Liver (tissue), 9 donors: ENCODE results near the gene HOXA7. TPM values are rescaled to one million over a fixed set of nuclear protein-coding genes. Genes with fewer than 3 reads are reported as not detected.
A peak's percentile ranks its signal among the peaks of the same experiment; 100 is the strongest.

ENCODE experiments used
- DNase-seq: peaks from one replicate; pipeline ENCODE4 v3.0.0-alpha.2; 2017; ENCODE audit warnings: low spot score
- H3K27ac ChIP-seq, 2 donors: one replicate each; pipeline ENCODE4 v1.7.0; 2013; ENCODE audit warnings: inconsistent platforms in 2 of 2, low read length in 2 of 2, control low read depth in 1 of 2, low read depth in 1 of 2, mild to moderate bottlenecking in 1 of 2
- H3K27me3 ChIP-seq, 4 donors: one replicate each; pipeline versions ENCODE4 v1.6.1 to v1.7.0; 2013; ENCODE audit warnings: low read length in 3 of 4, inconsistent platforms in 1 of 4, mild to moderate bottlenecking in 1 of 4, moderate library complexity in 1 of 4; ENCODE audit not compliant: control insufficient read depth in 4 of 4, insufficient read depth in 4 of 4
- H3K36me3 ChIP-seq, 4 donors: one replicate each; pipeline versions ENCODE4 v1.6.1 to v1.7.0; 2013; ENCODE audit warnings: low read length in 3 of 4, mild to moderate bottlenecking in 3 of 4, low read depth in 1 of 4, moderate library complexity in 1 of 4; ENCODE audit not compliant: control insufficient read depth in 4 of 4, insufficient read depth in 3 of 4
- H3K4me1 ChIP-seq, 4 donors: one replicate each; pipeline versions ENCODE4 v1.6.1 to v1.7.0; 2013; ENCODE audit warnings: low read length in 3 of 4, mild to moderate bottlenecking in 3 of 4, moderate library complexity in 1 of 4; ENCODE audit not compliant: control insufficient read depth in 4 of 4, insufficient read depth in 4 of 4
- H3K4me3 ChIP-seq, 3 donors: one replicate each; pipeline versions ENCODE4 v1.6.1 to v1.7.0; 2013; ENCODE audit warnings: low read length in 3 of 3, control low read depth in 1 of 3, low read depth in 1 of 3, mild to moderate bottlenecking in 1 of 3
- H3K9ac ChIP-seq, 2 donors: one replicate each; pipeline ENCODE4 v1.7.0; 2013; ENCODE audit warnings: low read length in 2 of 2, mild to moderate bottlenecking in 2 of 2, moderate library complexity in 2 of 2, control low read depth in 1 of 2, low read depth in 1 of 2
- H3K9me3 ChIP-seq, 4 donors: one replicate each; pipeline versions ENCODE4 v1.6.1 to v1.7.0; 2013; ENCODE audit warnings: low read length in 3 of 4; ENCODE audit not compliant: control insufficient read depth in 4 of 4
- EGR1 ChIP-seq, 2 donors: IDR thresholded peaks; 2 replicates each; pipeline ENCODE4 v1.6.1; 2016 to 2018; ENCODE audit warnings: antibody characterized with exemption in 2 of 2, low read depth in 2 of 2
- FOXA1 ChIP-seq: IDR thresholded peaks from 2 replicates; pipeline ENCODE4 v1.6.1; 2016; ENCODE audit warnings: antibody characterized with exemption
- FOXA2 ChIP-seq: IDR thresholded peaks from 2 replicates; pipeline ENCODE4 v1.6.1; 2016; ENCODE audit warnings: antibody characterized with exemption
- GABPA ChIP-seq, 2 donors: IDR thresholded peaks in 1 of 2; conservative IDR thresholded peaks in 1 of 2; 2 replicates each; pipeline ENCODE4 v1.6.1; 2016; ENCODE audit warnings: antibody characterized with exemption in 2 of 2, mild to moderate bottlenecking in 1 of 2, moderate library complexity in 1 of 2
- HNF4A ChIP-seq, 2 donors: conservative IDR thresholded peaks; 2 replicates each; pipeline ENCODE4 v1.6.1; 2016; ENCODE audit warnings: antibody characterized with exemption in 2 of 2, mild to moderate bottlenecking in 2 of 2
- HNF4G ChIP-seq: IDR thresholded peaks from 2 replicates; pipeline ENCODE4 v1.6.1; 2016; ENCODE audit warnings: antibody characterized with exemption
- JUND ChIP-seq, 2 donors: IDR thresholded peaks; 2 replicates each; pipeline ENCODE4 v1.6.1; 2016; ENCODE audit warnings: antibody characterized with exemption in 2 of 2
- NR2F2 ChIP-seq: IDR thresholded peaks from 2 replicates; pipeline ENCODE4 v1.6.1; 2016; ENCODE audit warnings: antibody characterized with exemption
- RAD21 ChIP-seq, 2 donors: IDR thresholded peaks; 2 replicates each; pipeline ENCODE4 v1.6.1; 2016; ENCODE audit warnings: antibody characterized with exemption in 2 of 2, mild to moderate bottlenecking in 2 of 2
- RXRA ChIP-seq, 2 donors: IDR thresholded peaks; 2 replicates each; pipeline ENCODE4 v1.6.1; 2017 to 2018; ENCODE audit warnings: antibody characterized with exemption in 2 of 2, mild to moderate bottlenecking in 1 of 2
- SP1 ChIP-seq: IDR thresholded peaks from 2 replicates; pipeline ENCODE4 v1.6.1; 2018; ENCODE audit warnings: antibody characterized with exemption, mild to moderate bottlenecking
- TAF1 ChIP-seq: conservative IDR thresholded peaks from 2 replicates; pipeline ENCODE4 v1.6.1; 2016; ENCODE audit warnings: antibody characterized with exemption, mild to moderate bottlenecking
- YY1 ChIP-seq: IDR thresholded peaks from 2 replicates; pipeline ENCODE4 v1.6.1; 2016; ENCODE audit warnings: antibody characterized with exemption, mild to moderate bottlenecking
- WGBS: extraction: QIAGEN DNeasy Blood & Tissue Kit; methylation state at CpG from one replicate; pipeline ENCODE4 v1.1.7; 2013; 5-methylcytosine and 5-hydroxymethylcytosine counted together
- polyA plus RNA-seq, 2 donors: library from polyadenylated mRNA; stranded (reverse) in 1 of 2; unstranded in 1 of 2; fragments of 200-250 nt in 1 of 2; fragments of >200 nt in 1 of 2; fragmentation: Nextera tagmentation in 1 of 2; extraction: Ambion mirVana in 1 of 2; gene quantifications; one replicate each; pipeline versions ENCODE4 v1.2.1 to v1.2.3, GENCODE V29; 2013 to 2015
- total RNA-seq, 2 donors: library from RNA; depleted of rRNA; stranded (reverse); fragments of >200 nt; gene quantifications; one replicate each; pipeline ENCODE4 v1.2.3, GENCODE V29; 2014
- TF ChIP-seq, protein P1 (sequence below): fragments of 150-350 bp; IDR thresholded peaks from 2 replicates; pipeline ENCODE4 v1.5.1; 2017; ENCODE audit warnings: improper control_type of control experiment, low read depth, low read length; ENCODE audit not compliant: missing input control
- TF ChIP-seq, protein P2 (sequence below): IDR thresholded peaks from 2 replicates; pipeline ENCODE4 v1.6.1; 2016; ENCODE audit warnings: antibody characterized with exemption
- TF ChIP-seq, protein P3 (sequence below): IDR thresholded peaks from 2 replicates; pipeline ENCODE4 v1.6.1; 2016; ENCODE audit warnings: antibody characterized with exemption
- TF ChIP-seq, protein P4 (sequence below): IDR thresholded peaks from 2 replicates; pipeline ENCODE4 v1.6.1; 2016; ENCODE audit warnings: antibody characterized with exemption
- TF ChIP-seq, protein P5 (sequence below): IDR thresholded peaks from 2 replicates; pipeline ENCODE4 v1.6.1; 2016; ENCODE audit warnings: antibody characterized with exemption, mild to moderate bottlenecking
- donor health status: healthy.
- donor health status: healthy.
- donor health status: healthy.
- donor health status: healthy.
- donor health status: healthy.

The HOXA7 gene
- total and polyA plus RNA-seq, 4 donors = under 0.01 to 0.05 TPM; not detected in 2

DNA sequence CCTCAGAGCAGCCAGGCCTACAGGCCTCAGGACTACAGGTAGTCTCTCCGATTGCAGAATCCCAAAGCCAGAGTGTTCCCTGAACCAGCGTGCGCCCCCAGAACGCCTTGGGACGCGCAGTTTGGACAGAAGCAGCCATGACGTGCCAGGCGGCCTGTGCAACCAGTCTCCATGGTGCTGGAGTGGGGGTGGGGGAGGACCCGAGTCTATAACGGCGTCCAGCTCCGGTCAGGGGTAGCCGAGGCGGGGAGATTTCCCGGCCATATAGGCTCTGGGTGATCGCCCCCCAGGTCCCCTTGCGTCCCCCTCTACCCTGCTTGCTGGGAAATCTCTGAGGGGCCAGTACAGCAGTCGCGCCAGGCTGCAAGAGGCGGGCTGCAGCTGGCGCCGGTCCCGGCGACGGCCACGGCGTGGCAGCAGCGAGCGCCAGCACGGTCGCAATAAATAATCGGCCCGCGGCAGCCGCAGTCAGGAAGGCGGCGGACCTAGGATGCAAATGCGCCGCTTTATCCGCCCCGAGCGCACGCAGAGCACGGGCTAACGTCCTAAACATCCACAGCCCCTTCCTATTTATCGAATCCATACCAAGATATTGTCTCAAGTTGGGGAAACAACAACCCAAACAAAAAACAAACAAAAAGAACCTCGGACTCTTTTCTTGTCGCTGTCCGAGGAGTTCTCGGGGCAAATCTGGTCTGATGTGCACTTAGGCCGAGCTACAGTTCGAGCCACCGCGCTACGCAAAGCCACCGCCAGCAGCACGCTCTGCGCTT lies 5.7 kb downstream of the HOXA7 start:
- Histone ChIP-seq H3K36me3 (no peaks in the 10 kb centered on the region), H3K27ac (no peak overlapping the region), H3K4me1 (peaks cover 10 to 34% (median 19%) of the 10 kb centered on the region in 4 donors), H3K9me3 (peaks cover 0 to 5% (median 0%) of the 10 kb centered on the region in 4 donors), H3K9ac (no peak overlapping the region), H3K27me3 (peaks cover 17 to 49% (median 37%) of the 10 kb centered on the region in 4 donors), H3K4me3 (peak overlapping the region in 2 of 3 donors; percentile 23 to 46)
- TF ChIP-seq, protein P1, sequence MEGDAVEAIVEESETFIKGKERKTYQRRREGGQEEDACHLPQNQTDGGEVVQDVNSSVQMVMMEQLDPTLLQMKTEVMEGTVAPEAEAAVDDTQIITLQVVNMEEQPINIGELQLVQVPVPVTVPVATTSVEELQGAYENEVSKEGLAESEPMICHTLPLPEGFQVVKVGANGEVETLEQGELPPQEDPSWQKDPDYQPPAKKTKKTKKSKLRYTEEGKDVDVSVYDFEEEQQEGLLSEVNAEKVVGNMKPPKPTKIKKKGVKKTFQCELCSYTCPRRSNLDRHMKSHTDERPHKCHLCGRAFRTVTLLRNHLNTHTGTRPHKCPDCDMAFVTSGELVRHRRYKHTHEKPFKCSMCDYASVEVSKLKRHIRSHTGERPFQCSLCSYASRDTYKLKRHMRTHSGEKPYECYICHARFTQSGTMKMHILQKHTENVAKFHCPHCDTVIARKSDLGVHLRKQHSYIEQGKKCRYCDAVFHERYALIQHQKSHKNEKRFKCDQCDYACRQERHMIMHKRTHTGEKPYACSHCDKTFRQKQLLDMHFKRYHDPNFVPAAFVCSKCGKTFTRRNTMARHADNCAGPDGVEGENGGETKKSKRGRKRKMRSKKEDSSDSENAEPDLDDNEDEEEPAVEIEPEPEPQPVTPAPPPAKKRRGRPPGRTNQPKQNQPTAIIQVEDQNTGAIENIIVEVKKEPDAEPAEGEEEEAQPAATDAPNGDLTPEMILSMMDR = peak; percentile 67
- peak; percentile 34 to 67 for TF ChIP-seq RAD21 (IDR thresholded peaks at IDR 0.05)
- TF ChIP-seq HNF4G = no peak
- DNase-seq = peak; percentile 66
- 2% methylated on average over 58 of the region's 58 CpGs for WGBS

DNA sequence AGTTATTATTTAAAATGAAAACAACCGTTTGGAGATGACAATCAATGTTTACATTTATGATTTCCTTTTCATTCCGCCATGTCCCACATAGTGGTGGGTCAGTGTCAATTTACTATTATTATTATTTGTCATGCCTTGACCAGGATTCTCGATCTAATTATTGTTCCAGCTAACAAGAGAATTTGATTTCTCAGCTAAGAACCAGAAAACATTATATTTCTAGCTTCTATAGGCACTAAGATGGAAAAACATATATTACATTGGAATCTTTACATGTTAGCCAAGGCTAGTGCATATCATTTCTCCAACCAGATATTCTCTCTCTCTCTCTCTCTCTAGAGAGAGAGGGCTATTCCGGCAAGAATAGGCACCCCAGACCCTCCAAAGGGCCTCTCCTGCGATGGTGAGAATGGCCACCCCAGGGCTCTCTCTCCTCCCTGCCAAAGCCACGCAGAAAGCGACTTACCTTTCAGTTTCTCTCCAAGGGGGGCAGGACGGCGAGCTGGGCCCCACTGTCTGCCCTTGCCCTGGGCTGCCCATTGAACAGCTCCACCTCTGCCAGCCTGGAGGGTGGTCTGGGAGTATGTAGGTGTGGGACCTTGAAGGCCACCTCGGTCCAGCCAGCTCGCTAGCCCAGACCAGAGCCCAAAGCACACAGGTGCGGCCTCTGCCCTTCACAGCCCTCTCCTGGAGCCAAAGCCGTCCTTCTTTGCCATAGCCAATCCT lies 6.5 kb downstream of the HOXA7 start:
- H3K9ac ChIP-seq = no peak overlapping the region
- H3K4me1 ChIP-seq = peaks cover 11 to 30% (median 19%) of the 10 kb centered on the region in 4 donors

More for the DNA sequence above, 6.5 kb downstream of the HOXA7 start:
- peak; percentile 32 for DNase-seq
- 29% methylated on average over 13 of the region's 13 CpGs for WGBS
- Histone ChIP-seq H3K27me3 (peaks cover 12 to 44% (median 33%) of the 10 kb centered on the region in 4 donors), H3K36me3 (no peaks in the 10 kb centered on the region), H3K4me3 (no peak overlapping the region), H3K27ac (no peak overlapping the region), H3K9me3 (peaks cover 0 to 2% (median 0%) of the 10 kb centered on the region in 4 donors)
- TF ChIP-seq RXRA (IDR thresholded peaks at IDR 0.05) = no peak
- no peak for TF ChIP-seq NR2F2
- TF ChIP-seq JUND (IDR thresholded peaks at IDR 0.05) = no peak
- TF ChIP-seq HNF4G = no peak
- no peak for TF ChIP-seq EGR1 (IDR thresholded peaks at IDR 0.05; ENCODE audit: low read depth in 2 of 2)
- TF ChIP-seq FOXA2 = no peak
- TF ChIP-seq FOXA1 = no peak
- no peak for TF ChIP-seq GABPA (IDR thresholded peaks at IDR 0.05 in 1 of 2, conservative IDR thresholded peaks at IDR 0.05 in 1 of 2)
- TF ChIP-seq, protein P2, sequence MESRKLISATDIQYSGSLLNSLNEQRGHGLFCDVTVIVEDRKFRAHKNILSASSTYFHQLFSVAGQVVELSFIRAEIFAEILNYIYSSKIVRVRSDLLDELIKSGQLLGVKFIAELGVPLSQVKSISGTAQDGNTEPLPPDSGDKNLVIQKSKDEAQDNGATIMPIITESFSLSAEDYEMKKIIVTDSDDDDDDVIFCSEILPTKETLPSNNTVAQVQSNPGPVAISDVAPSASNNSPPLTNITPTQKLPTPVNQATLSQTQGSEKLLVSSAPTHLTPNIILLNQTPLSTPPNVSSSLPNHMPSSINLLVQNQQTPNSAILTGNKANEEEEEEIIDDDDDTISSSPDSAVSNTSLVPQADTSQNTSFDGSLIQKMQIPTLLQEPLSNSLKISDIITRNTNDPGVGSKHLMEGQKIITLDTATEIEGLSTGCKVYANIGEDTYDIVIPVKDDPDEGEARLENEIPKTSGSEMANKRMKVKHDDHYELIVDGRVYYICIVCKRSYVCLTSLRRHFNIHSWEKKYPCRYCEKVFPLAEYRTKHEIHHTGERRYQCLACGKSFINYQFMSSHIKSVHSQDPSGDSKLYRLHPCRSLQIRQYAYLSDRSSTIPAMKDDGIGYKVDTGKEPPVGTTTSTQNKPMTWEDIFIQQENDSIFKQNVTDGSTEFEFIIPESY = no peak
- TF ChIP-seq SP1 = no peak
- TF ChIP-seq, protein P3, sequence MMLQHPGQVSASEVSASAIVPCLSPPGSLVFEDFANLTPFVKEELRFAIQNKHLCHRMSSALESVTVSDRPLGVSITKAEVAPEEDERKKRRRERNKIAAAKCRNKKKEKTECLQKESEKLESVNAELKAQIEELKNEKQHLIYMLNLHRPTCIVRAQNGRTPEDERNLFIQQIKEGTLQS = no peak
- TF ChIP-seq, protein P4, sequence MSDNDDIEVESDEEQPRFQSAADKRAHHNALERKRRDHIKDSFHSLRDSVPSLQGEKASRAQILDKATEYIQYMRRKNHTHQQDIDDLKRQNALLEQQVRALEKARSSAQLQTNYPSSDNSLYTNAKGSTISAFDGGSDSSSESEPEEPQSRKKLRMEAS = no peak
- TF ChIP-seq, protein P5, sequence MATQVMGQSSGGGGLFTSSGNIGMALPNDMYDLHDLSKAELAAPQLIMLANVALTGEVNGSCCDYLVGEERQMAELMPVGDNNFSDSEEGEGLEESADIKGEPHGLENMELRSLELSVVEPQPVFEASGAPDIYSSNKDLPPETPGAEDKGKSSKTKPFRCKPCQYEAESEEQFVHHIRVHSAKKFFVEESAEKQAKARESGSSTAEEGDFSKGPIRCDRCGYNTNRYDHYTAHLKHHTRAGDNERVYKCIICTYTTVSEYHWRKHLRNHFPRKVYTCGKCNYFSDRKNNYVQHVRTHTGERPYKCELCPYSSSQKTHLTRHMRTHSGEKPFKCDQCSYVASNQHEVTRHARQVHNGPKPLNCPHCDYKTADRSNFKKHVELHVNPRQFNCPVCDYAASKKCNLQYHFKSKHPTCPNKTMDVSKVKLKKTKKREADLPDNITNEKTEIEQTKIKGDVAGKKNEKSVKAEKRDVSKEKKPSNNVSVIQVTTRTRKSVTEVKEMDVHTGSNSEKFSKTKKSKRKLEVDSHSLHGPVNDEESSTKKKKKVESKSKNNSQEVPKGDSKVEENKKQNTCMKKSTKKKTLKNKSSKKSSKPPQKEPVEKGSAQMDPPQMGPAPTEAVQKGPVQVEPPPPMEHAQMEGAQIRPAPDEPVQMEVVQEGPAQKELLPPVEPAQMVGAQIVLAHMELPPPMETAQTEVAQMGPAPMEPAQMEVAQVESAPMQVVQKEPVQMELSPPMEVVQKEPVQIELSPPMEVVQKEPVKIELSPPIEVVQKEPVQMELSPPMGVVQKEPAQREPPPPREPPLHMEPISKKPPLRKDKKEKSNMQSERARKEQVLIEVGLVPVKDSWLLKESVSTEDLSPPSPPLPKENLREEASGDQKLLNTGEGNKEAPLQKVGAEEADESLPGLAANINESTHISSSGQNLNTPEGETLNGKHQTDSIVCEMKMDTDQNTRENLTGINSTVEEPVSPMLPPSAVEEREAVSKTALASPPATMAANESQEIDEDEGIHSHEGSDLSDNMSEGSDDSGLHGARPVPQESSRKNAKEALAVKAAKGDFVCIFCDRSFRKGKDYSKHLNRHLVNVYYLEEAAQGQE = no peak
- TF ChIP-seq HNF4A (conservative IDR thresholded peaks at IDR 0.05) = no peak
- TF ChIP-seq, protein P1 = no peak
- TF ChIP-seq RAD21 (IDR thresholded peaks at IDR 0.05) = no peak
- TF ChIP-seq TAF1 = no peak
- TF ChIP-seq YY1 = no peak
